Breast epithelium (tissue), 4 donors: ENCODE results near the gene FDXACB1. TPM values are rescaled to one million over a fixed set of nuclear protein-coding genes. Genes with fewer than 3 reads are reported as not detected.

Source experiments
- DNase-seq, 2 donors: peaks; one replicate each; pipeline ENCODE4 v3.0.0-alpha.2; 2019; ENCODE audit warnings: low spot score in 2 of 2
- H3K27ac ChIP-seq, 2 donors: fragments of 200-600 bp; sonication (generic) in 1 of 2; one replicate each; pipeline ENCODE4 v1.5.1; 2016 to 2019; ENCODE audit warnings: mild to moderate bottlenecking in 1 of 2
- H3K27me3 ChIP-seq, 2 donors: fragments of 200-600 bp; sonication (generic) in 1 of 2; one replicate each; pipeline versions ENCODE4 v1.5.1 to v1.6.0; 2017 to 2019; ENCODE audit warnings: control low read depth in 1 of 2, mild to moderate bottlenecking in 1 of 2
- H3K36me3 ChIP-seq: fragments of 200-600 bp; one replicate; pipeline ENCODE4 v1.5.1; 2019
- H3K4me1 ChIP-seq, 2 donors: fragments of 200-600 bp; sonication (generic); one replicate each; pipeline ENCODE4 v1.5.1; 2016 to 2019; ENCODE audit warnings: control low read depth in 1 of 2
- H3K4me3 ChIP-seq, 3 donors: fragments of 200-600 bp; sonication (generic); 1 replicate in 2 of 3; 2 replicates in 1 of 3; pipeline ENCODE4 v1.5.1; 2016 to 2019; ENCODE audit warnings: mild to moderate bottlenecking in 3 of 3, moderate library complexity in 2 of 3
- H3K9me3 ChIP-seq, 2 donors: fragments of 200-600 bp; sonication (generic) in 1 of 2; one replicate each; pipeline ENCODE4 v1.5.1; 2016 to 2019; ENCODE audit warnings: control low read depth in 1 of 2
- CTCF ChIP-seq, 3 donors: fragments of 450-650 bp; IDR thresholded peaks; one replicate each; pipeline ENCODE4 v1.5.1; 2016 to 2017; ENCODE audit warnings: antibody characterized with exemption in 3 of 3, mild to moderate bottlenecking in 3 of 3, moderate library complexity in 3 of 3
- POLR2A ChIP-seq: fragments of 450-650 bp; IDR thresholded peaks from one replicate; pipeline ENCODE4 v1.6.1; 2016; ENCODE audit warnings: antibody characterized with exemption, mild to moderate bottlenecking, moderate library complexity
- POLR2AphosphoS5 ChIP-seq, 3 donors: sonication (generic); formaldehyde crosslinking; IDR thresholded peaks; one replicate each; pipeline ENCODE4 v1.6.1; 2017; ENCODE audit warnings: antibody characterized with exemption in 3 of 3
- intact Hi-C: fragments of 100-400 bp; cut with DNase I; formaldehyde crosslinking; loops from one replicate; pipeline ENCODE4 v1.15.1; 2023; ENCODE audit warnings: low total_unique reads
- total RNA-seq, 3 donors: library from RNA; depleted of rRNA; stranded (reverse); fragments of >200 nt; gene quantifications; one replicate each; pipeline ENCODE4 v1.1.0, GENCODE V29; 2016

Gene FDXACB1
- total RNA-seq, 3 donors from 2014 or later = 1.6 to 3.7 (median 3.3) TPM

- Histone ChIP-seq H3K4me3 (peak overlapping the region; percentile 61 to 78 (median 63)), H3K36me3 (no peaks in the 10 kb centered on the region), H3K4me1 (no peaks in the 10 kb centered on the region), H3K27me3 (no peaks in the 10 kb centered on the region), H3K27ac (peak overlapping the region; percentile 96 to 97), H3K9me3 (no peaks in the 10 kb centered on the region)
- TF ChIP-seq POLR2A (no peak), POLR2AphosphoS5 (IDR thresholded peaks at IDR 0.05) (peak in 1 of 3 donors; percentile 8)
- intact Hi-C loops = no loop called here
- DNase-seq = no peak
Observed at GRCh38 chr11:111913031-111913861, 34.3 kb upstream of the FDXACB1 start.

- Histone ChIP-seq H3K27ac (peak within 1 kb of the TSS; percentile 96 to 97), H3K4me3 (peak within 1 kb of the TSS; percentile 61 to 78 (median 63)), H3K27me3 (no peaks in the 10 kb centered on the region), H3K36me3 (no peaks in the 10 kb centered on the region), H3K4me1 (no peaks in the 10 kb centered on the region), H3K9me3 (no peaks in the 10 kb centered on the region)
- intact Hi-C loops = no loop called here
- no peak for DNase-seq
- TF ChIP-seq POLR2AphosphoS5 (IDR thresholded peaks at IDR 0.05) (no peak), POLR2A (no peak), CTCF (IDR thresholded peaks at IDR 0.05) (no peak)
Observed at GRCh38 chr11:111912535-111912934, 33.6 kb upstream of the FDXACB1 start, which contains the start of gene HSPB2. Gene HSPB2 (plus strand): TSS chr11:111912734. CDS start chr11:111912830, 96 bp downstream.

- peak; percentile 81 to 96 for DNase-seq
- no peaks in the 10 kb centered on the region for H3K27me3 ChIP-seq
- intact Hi-C loops = no loop called here
Observed at GRCh38 chr11:111911563-111912401, 32.8 kb upstream of the FDXACB1 start, which contains the start of gene CRYAB. Gene CRYAB (minus strand): TSS chr11:111911770. CDS start chr11:111911724, 46 bp downstream.

GRCh38 chr11:111910676-111911562 lies 32.0 kb upstream of the FDXACB1 start:
- no peaks in the 10 kb centered on the region for H3K9me3 ChIP-seq
- intact Hi-C loops = no loop called here
- H3K36me3 ChIP-seq = no peaks in the 10 kb centered on the region
- DNase-seq = peak in 1 of 2 donors; percentile 85
- peak overlapping the region; percentile 96 to 97 for H3K27ac ChIP-seq
- no peaks in the 10 kb centered on the region for H3K27me3 ChIP-seq
- peak in 1 of 3 donors; percentile 10 for TF ChIP-seq CTCF (IDR thresholded peaks at IDR 0.05)
- no peak for TF ChIP-seq POLR2A
- peak in 1 of 3 donors; percentile 47 for TF ChIP-seq POLR2AphosphoS5 (IDR thresholded peaks at IDR 0.05)
- H3K4me1 ChIP-seq = no peaks in the 10 kb centered on the region
- peak overlapping the region; percentile 61 to 78 (median 63) for H3K4me3 ChIP-seq

More at GRCh38 chr11:111911563-111912401, 32.8 kb upstream of the FDXACB1 start, which contains the start of gene CRYAB:
- H3K36me3 ChIP-seq = no peaks in the 10 kb centered on the region
- H3K4me3 ChIP-seq = peak within 1 kb of the TSS; percentile 61 to 78 (median 63)
- TF ChIP-seq POLR2AphosphoS5 (IDR thresholded peaks at IDR 0.05) (peak; percentile 69 to 87 (median 69)), CTCF (IDR thresholded peaks at IDR 0.05) (no peak)
- no peaks in the 10 kb centered on the region for H3K9me3 ChIP-seq
- peak within 1 kb of the TSS; percentile 96 to 97 for H3K27ac ChIP-seq
- no peaks in the 10 kb centered on the region for H3K4me1 ChIP-seq

- H3K4me1 ChIP-seq = no peaks in the 10 kb centered on the region
- H3K36me3 ChIP-seq = no peaks in the 10 kb centered on the region
- intact Hi-C loops = no loop called here
- no peak for TF ChIP-seq POLR2A
- TF ChIP-seq CTCF (IDR thresholded peaks at IDR 0.05) = no peak
- TF ChIP-seq POLR2AphosphoS5 (IDR thresholded peaks at IDR 0.05) = no peak
- H3K27me3 ChIP-seq = no peaks in the 10 kb centered on the region
- peak overlapping the region; percentile 61 to 78 (median 63) for H3K4me3 ChIP-seq
- no peaks in the 10 kb centered on the region for H3K9me3 ChIP-seq
- no peak for DNase-seq
- H3K27ac ChIP-seq = peak overlapping the region; percentile 96 to 97
Observed at GRCh38 chr11:111909378-111909777, 30.4 kb upstream of the FDXACB1 start.
